ENCODE data around the gene ITGB8. TPM values are rescaled to one million over a fixed set of nuclear protein-coding genes. Genes with fewer than 3 reads are reported as not detected.

Gene ITGB8
- total RNA-seq, 6 donors from 2014 or later: 5.2 to 30.5 (median 9.8) TPM

GRCh38 chr7:20464891-20465290 is 134.2 kb downstream of the ITGB8 start:
- WGBS, 2 donors: 78 to 82% methylated on average over 1 of the region's 1 CpG
- no peaks in the 10 kb centered on the region for H3K36me3 ChIP-seq
- DNase-seq: no peak
- no peak overlapping the region for H3K4me3 ChIP-seq
- TF ChIP-seq EP300 (IDR thresholded peaks at IDR 0.05) (no peak), CTCF (IDR thresholded peaks at IDR 0.05) (no peak), POLR2A (IDR thresholded peaks at IDR 0.05) (no peak), POLR2AphosphoS5 (IDR thresholded peaks at IDR 0.05) (no peak)
- no peaks in the 10 kb centered on the region for H3K4me1 ChIP-seq
- no peak overlapping the region for H3K27ac ChIP-seq
- no peak for ATAC-seq (ENCODE audit: low FRiP score in 2 of 2)
- H3K9me3 ChIP-seq: no peaks in the 10 kb centered on the region
- H3K27me3 ChIP-seq: no peaks in the 10 kb centered on the region

Small RNAs within 50 kb of the gene (small RNA-seq; reads per million reads assigned to genes)
- 0 reads per million in 4 donors for gene RF00275

Other genes starting within 250 kb of the ITGB8 start
- 10 to 100 TPM; 10.5 to 86.5 (median 24.3) TPM for gene MACC1, start 113.5 kb upstream of the ITGB8 start, total RNA-seq

Measured in upper lobe of left lung (tissue), 6 donors.